Left renal pelvis (tissue), 4 donors: ENCODE measurements around the gene BCKDHA. TPM values are rescaled to one million over a fixed set of nuclear protein-coding genes. Genes with fewer than 3 reads are reported as not detected.
A peak's percentile ranks its signal among the peaks of the same experiment; 100 is the strongest.
"Not testable (repeated sequence)": the region's sequence is repeated elsewhere in the genome, so short reads cannot be mapped to it uniquely, and the experiment has no call there.

Experiments
- DNase-seq, 4 donors: peaks; one replicate each; pipeline ENCODE4 v3.0.0-alpha.2; 2013; ENCODE audit warnings: low read depth in 4 of 4, low spot score in 3 of 4
- polyA plus RNA-seq, 4 donors: library from polyadenylated mRNA; unstranded; fragments of 120-200 nt; gene quantifications; one replicate each; pipeline ENCODE4 v1.2.1, GENCODE V29; 2013; ENCODE audit not compliant: insufficient read length in 4 of 4

The BCKDHA gene
- polyA plus RNA-seq, 4 donors: 17.8 to 46.3 (median 30.7) TPM

- DNase-seq: no peak
Observed at GRCh38 chr19:41442473-41443355, 45.1 kb downstream of the BCKDHA start, which contains the start of gene ERICH4. TSS of gene ERICH4 (plus strand) at chr19:41443156. CDS start at chr19:41443170, 14 bp downstream.

DNA sequence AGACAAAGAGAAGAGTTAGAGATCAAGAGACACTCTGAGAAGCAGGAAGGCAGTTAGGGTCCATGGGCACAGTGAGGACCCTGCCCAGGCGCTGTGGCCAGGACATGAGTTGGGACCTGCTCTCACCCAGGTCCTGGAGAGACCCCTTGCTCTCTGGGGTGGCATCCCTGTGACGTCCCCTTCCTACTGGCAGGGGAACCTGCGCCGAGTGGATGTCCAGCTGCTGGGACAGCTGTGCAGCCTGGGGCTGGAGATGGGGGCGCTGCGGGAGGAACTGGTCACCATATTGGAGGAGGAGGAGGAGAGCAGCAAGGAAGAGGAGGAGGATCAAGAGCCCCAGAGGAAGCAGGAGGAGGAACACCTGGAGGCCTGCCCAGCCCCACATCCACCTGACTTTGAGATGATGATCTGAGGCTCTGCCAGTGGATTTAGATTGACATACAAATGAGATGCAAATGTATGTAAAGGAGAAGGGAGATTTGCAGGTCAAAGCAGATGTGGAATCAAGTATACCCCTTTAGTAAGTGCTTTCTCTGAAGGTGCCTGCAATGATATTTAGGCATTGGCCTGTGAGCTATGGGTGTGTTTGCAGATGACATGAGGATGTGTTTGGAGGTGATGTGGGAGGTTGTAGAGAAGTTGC, 46.3 kb downstream of the BCKDHA start:
- DNase-seq: no peak

- DNase-seq: no peak
Observed at GRCh38 chr19:41445575-41445974, 48.0 kb downstream of the BCKDHA start.

GRCh38 chr19:41447732-41448332, 50.2 kb downstream of the BCKDHA start:
- DNase-seq: no peak

DNA sequence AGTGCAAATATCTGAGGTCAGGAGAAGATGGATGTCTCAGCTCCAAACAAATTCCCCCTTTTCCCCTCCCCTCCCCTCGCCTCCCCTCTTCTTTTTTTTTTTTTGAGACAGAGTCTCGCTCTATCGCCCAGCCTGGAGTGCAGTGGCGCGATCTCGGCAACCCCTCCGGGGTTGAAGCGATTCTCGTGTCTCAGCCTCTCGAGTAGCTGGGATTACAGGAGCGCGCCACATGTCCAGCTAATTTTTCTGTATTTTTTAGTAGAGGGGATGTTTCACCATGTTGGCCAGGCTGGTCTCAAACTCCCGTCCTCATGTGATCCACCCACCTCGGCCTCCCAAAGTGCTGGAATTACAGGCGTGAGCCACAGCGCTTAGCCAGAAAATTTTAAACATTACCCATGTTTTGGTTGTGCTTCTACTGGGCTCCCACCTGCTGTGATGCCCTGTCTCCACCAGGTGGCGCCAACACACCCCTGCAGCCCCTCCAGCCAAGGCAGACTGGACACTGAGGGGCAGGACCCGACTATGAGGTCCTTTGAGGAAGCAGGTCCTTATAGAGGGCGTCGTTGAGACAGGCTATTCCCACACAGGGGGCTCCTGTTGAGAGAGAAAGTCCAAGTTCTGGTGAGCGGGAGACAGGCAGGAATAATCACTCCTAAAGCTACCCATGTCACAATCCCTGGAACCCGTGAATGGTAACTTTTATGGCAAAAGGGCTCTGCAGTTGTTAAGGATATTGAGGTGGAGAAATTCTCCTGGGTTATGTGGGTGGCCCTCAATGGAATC, 51.7 kb downstream of the BCKDHA start:
- peak in 2 of 4 donors; percentile 40 to 48 for DNase-seq

DNA sequence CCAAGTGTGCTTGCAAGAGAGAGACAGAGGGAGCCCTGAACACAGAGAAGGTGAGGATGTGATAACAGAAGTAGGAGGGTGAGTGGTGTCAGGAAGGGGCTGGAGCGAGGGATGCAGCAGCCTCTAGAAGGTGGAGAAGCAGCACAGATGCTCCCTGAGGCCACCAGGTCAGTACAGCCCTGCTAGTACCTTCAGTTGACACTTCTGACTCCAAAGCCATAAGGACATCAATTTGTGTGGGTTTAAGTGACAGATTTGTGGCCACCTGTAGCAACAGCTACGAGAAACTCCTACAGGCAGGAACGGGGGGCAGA, 52.2 kb downstream of the BCKDHA start:
- no peak for DNase-seq

DNA sequence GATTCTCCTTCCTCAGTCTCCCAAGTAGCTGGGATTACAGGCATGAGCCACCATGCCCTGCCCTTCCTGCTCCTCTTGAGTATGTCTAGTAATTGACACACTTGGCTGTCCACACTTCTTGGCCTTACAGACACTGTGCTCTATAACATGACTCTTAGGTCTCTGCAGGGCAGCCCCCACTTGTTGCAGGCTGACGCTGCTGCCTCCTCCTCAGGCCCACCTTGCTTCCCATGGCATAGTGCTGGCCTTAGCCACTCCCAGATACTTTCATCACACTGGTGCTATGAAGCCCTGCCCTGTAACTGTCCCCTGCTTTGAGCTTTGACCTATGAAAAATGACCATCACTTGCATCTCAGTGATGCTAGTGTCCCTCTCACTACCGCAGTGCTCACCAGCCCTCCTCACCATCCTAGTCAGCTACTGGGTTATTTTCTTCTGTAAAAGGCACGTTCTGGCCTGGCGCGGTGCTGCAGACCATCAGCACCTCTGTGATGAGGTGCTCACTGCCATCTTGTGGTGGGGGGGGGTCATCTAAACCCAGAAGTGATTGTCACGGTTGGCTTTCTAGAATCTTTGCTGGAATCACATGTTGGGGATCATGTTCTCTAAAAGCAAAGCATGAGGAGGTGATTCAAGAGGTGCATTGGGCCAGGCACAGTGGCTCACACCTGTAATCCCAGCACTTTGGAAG, 55.1 kb downstream of the BCKDHA start:
- no peak for DNase-seq

- no peak for DNase-seq
Observed at GRCh38 chr19:41455936-41456335, 58.3 kb downstream of the BCKDHA start.

DNA sequence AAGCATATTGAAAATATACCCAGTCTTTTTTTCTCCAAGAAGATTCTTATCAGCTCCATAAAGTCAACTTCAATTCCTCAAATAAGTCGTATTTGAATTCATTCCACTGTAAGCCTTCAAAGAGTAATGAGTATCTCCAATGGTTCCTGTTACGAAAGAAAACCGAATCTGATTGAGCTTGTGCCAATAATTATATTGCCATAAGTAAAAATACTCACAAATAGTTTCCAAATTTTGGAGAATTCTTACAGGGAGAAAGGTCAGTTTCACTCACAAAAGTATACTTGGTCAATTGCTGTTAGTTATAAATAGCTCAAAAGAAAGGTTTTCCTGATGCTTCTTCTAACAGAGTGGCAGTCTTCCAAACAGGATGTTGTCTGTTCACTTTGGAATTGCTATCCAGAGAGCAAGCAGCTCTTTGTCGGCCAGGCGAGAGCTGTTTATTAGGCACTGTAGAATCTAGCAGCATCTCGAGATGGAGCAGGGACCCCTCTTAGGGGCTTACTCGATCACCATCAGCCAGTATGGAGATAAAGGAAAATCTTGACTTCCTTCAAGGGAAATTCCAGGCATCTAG, 58.8 kb downstream of the BCKDHA start:
- DNase-seq: no peak

GRCh38 chr19:41457241-41457640, 59.6 kb downstream of the BCKDHA start:
- no peak for DNase-seq

- DNase-seq: no peak
Observed at GRCh38 chr19:41462497-41462896, 64.9 kb downstream of the BCKDHA start.

DNA sequence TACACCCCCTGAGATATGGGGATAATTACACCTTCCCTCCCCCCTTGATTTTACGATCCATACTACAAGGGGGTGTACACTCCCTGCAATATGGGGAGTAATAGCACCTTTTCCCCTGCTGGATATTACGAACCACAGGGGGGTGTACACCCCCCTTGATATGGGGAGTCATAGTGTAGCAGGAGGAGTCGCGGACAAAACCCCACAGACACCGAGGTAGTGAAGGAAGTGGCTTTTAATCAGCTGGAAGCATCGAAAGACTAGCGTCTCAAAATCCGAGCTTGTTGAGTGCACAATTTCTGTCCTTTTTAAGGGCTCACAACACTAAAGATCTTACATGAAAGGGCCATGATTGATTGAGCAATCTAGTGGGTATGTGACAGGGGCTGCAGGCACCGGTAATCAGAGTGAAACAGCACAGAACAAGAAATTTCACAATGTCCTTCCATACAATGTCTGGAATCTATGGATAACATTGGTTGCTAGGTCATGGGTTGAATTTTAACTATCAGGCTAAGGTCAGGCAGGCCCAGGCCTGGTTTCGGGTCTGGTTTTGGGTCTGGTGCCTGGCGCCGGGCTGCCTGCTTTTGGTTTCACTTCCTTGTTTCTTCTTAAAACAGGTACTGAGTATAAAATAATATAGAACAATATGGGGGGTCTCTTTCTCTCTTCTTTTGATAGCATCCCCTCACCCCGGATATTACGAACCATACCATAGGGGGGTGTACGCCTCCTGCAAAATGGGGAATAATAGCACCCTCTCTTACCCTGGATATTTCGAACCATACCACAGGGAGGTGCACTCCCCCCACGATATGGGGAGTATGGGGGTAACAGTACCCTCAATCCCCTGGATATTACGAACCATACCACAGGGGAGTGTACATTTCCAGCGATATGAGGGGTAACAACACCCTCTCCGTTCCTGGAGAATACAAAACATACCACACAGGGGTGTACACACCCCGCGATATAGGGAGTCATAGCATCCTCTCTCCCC, 65.9 kb downstream of the BCKDHA start:
- DNase-seq: not testable (repeated sequence)

Other genes starting within 250 kb of the BCKDHA start
- under 1 TPM; 0.25 to 0.76 (median 0.46) TPM for gene CYP2S1, start 204.6 kb upstream of the BCKDHA start, polyA plus RNA-seq
- gene AXL, start 178.6 kb upstream of the BCKDHA start, polyA plus RNA-seq: 10 to 100 TPM; 30.0 to 55.5 (median 35.7) TPM
- gene HNRNPUL1, start 133.4 kb upstream of the BCKDHA start, polyA plus RNA-seq: 100 to 1,000 TPM; 188 to 209 (median 204) TPM
- 10 to 100 TPM; 30.6 to 35.1 (median 33.3) TPM for gene CCDC97, start 87.6 kb upstream of the BCKDHA start, polyA plus RNA-seq
- 10 to 100 TPM; 24.8 to 38.0 (median 32.2) TPM for gene TGFB1, start 43.9 kb upstream of the BCKDHA start, polyA plus RNA-seq
- 10 to 100 TPM in 1 of 4 donors, 1 to 10 TPM in 3; 4.7 to 11.0 (median 7.0) TPM for gene B9D2, start 33.7 kb upstream of the BCKDHA start, polyA plus RNA-seq
- 10 to 100 TPM in 3 of 4 donors, 1 to 10 TPM in 1; 6.5 to 27.9 (median 12.8) TPM for gene TMEM91, start 21.3 kb upstream of the BCKDHA start, polyA plus RNA-seq
- gene EXOSC5, start 459 bp upstream of the BCKDHA start, polyA plus RNA-seq: 10 to 100 TPM in 3 of 4 donors, 1 to 10 TPM in 1; 8.3 to 20.2 (median 14.2) TPM
- gene B3GNT8, start 29.6 kb downstream of the BCKDHA start, polyA plus RNA-seq: 1 to 10 TPM; 2.6 to 5.7 (median 3.5) TPM
- 10 to 100 TPM; 37.2 to 65.0 (median 54.2) TPM for gene DMAC2, start 42.1 kb downstream of the BCKDHA start, polyA plus RNA-seq
- 1 to 10 TPM in 3 of 4 donors, under 1 TPM in 1; 0.14 to 5.2 (median 3.4) TPM for gene ERICH4, start 45.3 kb downstream of the BCKDHA start, polyA plus RNA-seq
- gene CEACAM21, start 178.3 kb downstream of the BCKDHA start, polyA plus RNA-seq: 1 to 10 TPM in 3 of 4 donors, under 1 TPM in 1; 0.87 to 2.5 (median 1.3) TPM
- under 1 TPM in 2 of 4 donors, not detected in 2; 0.27 to 0.31 TPM for gene CEACAM4, start 229.3 kb downstream of the BCKDHA start, polyA plus RNA-seq